ENCODE data around the gene RPL41.
"Not testable (repeated sequence)": the region's sequence is repeated elsewhere in the genome, so short reads cannot be mapped to it uniquely, and the experiment has no call there.

GRCh38 chr12:56156464-56157200 lies 40.2 kb downstream of the RPL41 start:
- TF ChIP-seq CTCF, POLR2A (IDR thresholded peaks at IDR 0.05): not testable (repeated sequence)

Measured in esophagus squamous epithelium (tissue), 4 donors.